Endothelial cell (in vitro differentiated cells): ENCODE results near the gene SCAF8. TPM values are rescaled to one million over a fixed set of nuclear protein-coding genes. Genes with fewer than 3 reads are reported as not detected.
"Not testable (repeated sequence)": the region's sequence is repeated elsewhere in the genome, so short reads cannot be mapped to it uniquely, and the experiment has no call there.

Experiments used
- DNase-seq: peaks from one replicate; pipeline ENCODE4 v3.0.0; 2021; ENCODE audit warnings: low spot score
- H3K27ac Mint-ChIP-seq: one replicate; pipeline ENCODE4 v1.8.0; 2021; ENCODE audit warnings: mixed read lengths, inconsistent platforms; ENCODE audit not compliant: unreplicated experiment
- H3K27me3 Mint-ChIP-seq: one replicate; pipeline ENCODE4 v1.8.0; 2021; ENCODE audit warnings: mild to moderate bottlenecking, moderate library complexity, mixed read lengths, inconsistent platforms; ENCODE audit not compliant: unreplicated experiment
- H3K36me3 Mint-ChIP-seq: one replicate; pipeline ENCODE4 v1.8.0; 2021; ENCODE audit warnings: mild to moderate bottlenecking, low read depth, mixed read lengths, inconsistent platforms; ENCODE audit not compliant: unreplicated experiment
- H3K4me1 Mint-ChIP-seq: one replicate; pipeline ENCODE4 v1.8.0; 2021; ENCODE audit warnings: mild to moderate bottlenecking, mixed read lengths, inconsistent platforms; ENCODE audit not compliant: unreplicated experiment
- H3K4me3 Mint-ChIP-seq: one replicate; pipeline ENCODE4 v1.8.0; 2021; ENCODE audit warnings: mild to moderate bottlenecking, mixed read lengths, inconsistent platforms; ENCODE audit not compliant: unreplicated experiment
- H3K9me3 Mint-ChIP-seq: one replicate; pipeline ENCODE4 v1.8.0; 2021; ENCODE audit warnings: mixed read lengths, inconsistent platforms; ENCODE audit not compliant: unreplicated experiment
- CTCF ChIP-seq: fragments of 200-600 bp; sonication (generic); IDR thresholded peaks from one replicate; pipeline ENCODE4 v1.5.0; 2021; ENCODE audit warnings: antibody characterized with exemption; ENCODE audit not compliant: unreplicated experiment
- total RNA-seq: library from RNA; stranded (reverse); fragmentation: NEBNext Ultra II Directional; extraction: Animal tissue kit (Norgen Biotek cat#: 25700); gene quantifications from one replicate; pipeline ENCODE4 v1.2.1, GENCODE V29; 2021; ENCODE audit not compliant: unreplicated experiment

The SCAF8 gene
- total RNA-seq, 1 donor from 2014 or later: 51.4 TPM

GRCh38 chr6:154805288-154805911, 72.2 kb downstream of the SCAF8 start:
- peak; percentile 38 for TF ChIP-seq CTCF
- H3K36me3 Mint-ChIP-seq: peaks cover 7% of the 10 kb centered on the region
- peaks cover 2% of the 10 kb centered on the region for H3K27me3 Mint-ChIP-seq

GRCh38 chr6:154806804-154807203, 73.6 kb downstream of the SCAF8 start:
- no peak for DNase-seq
- TF ChIP-seq CTCF: no peak
- Mint-ChIP-seq H3K4me3 (no peak overlapping the region), H3K27ac (no peak overlapping the region), H3K9me3 (no peaks in the 10 kb centered on the region), H3K27me3 (peaks cover 2% of the 10 kb centered on the region), H3K36me3 (peaks cover 18% of the 10 kb centered on the region), H3K4me1 (no peaks in the 10 kb centered on the region)

More at GRCh38 chr6:154805288-154805911, 72.2 kb downstream of the SCAF8 start:
- H3K9me3 Mint-ChIP-seq: no peaks in the 10 kb centered on the region
- H3K27ac Mint-ChIP-seq: no peak overlapping the region
- H3K4me1 Mint-ChIP-seq: no peaks in the 10 kb centered on the region
- H3K4me3 Mint-ChIP-seq: no peak overlapping the region
- DNase-seq: no peak

- H3K27ac Mint-ChIP-seq, H3K9me3 Mint-ChIP-seq, H3K27me3 Mint-ChIP-seq, DNase-seq, H3K4me1 Mint-ChIP-seq: not testable (repeated sequence)
- Mint-ChIP-seq H3K36me3 (peaks cover 39% of the 10 kb centered on the region), H3K4me3 (peak overlapping the region; percentile 77)
Measured at GRCh38 chr6:154811663-154812062, 78.4 kb downstream of the SCAF8 start.

- TF ChIP-seq CTCF: no peak
- peaks cover 7% of the 10 kb centered on the region for H3K4me1 Mint-ChIP-seq
- no peaks in the 10 kb centered on the region for H3K9me3 Mint-ChIP-seq
Measured at GRCh38 chr6:154814063-154814462, 80.8 kb downstream of the SCAF8 start.

GRCh38 chr6:154815938-154816820, 83.0 kb downstream of the SCAF8 start:
- peaks cover 29% of the 10 kb centered on the region for H3K36me3 Mint-ChIP-seq
- DNase-seq: no peak
- H3K4me1 Mint-ChIP-seq: peaks cover 7% of the 10 kb centered on the region
- no peaks in the 10 kb centered on the region for H3K9me3 Mint-ChIP-seq
- H3K27ac Mint-ChIP-seq: no peak overlapping the region
- H3K27me3 Mint-ChIP-seq: no peaks in the 10 kb centered on the region
- no peak for TF ChIP-seq CTCF
- H3K4me3 Mint-ChIP-seq: no peak overlapping the region

More at GRCh38 chr6:154814063-154814462, 80.8 kb downstream of the SCAF8 start:
- no peak for DNase-seq
- H3K4me3 Mint-ChIP-seq: peak overlapping the region; percentile 4
- H3K27ac Mint-ChIP-seq: no peak overlapping the region
- H3K36me3 Mint-ChIP-seq: peaks cover 39% of the 10 kb centered on the region
- H3K27me3 Mint-ChIP-seq: peaks cover 2% of the 10 kb centered on the region
